ENCODE results near the gene COPS8.

The COPS8 gene

DNA sequence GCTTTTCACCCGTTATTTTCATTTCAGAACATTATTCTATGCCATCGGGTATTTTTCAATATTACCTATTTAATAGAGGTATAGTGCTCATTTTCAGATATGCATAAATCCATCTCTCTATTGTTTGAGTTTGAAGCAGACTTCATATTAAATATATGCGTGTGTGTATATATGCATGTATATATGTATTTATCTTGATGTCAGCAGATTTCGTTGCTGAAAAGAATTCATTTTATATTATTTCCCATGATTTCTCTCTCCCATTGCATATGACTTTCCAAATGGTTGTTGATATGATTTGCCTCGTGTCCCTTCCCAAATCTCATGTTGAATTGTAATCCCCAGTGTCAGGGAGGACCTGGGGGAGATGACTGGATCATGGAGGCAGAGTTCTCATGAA lies 28.6 kb upstream of the COPS8 start:
- H3K4me3 ChIP-seq (ENCODE audit: low read length in 2 of 2): no peak overlapping the region
- no peak overlapping the region for H2BK12ac ChIP-seq (ENCODE audit: low read length)
- H3K79me1 ChIP-seq (ENCODE audit: low read depth, low read length): no peaks in the 10 kb centered on the region
- H3K4me1 ChIP-seq (ENCODE audit: control insufficient read depth in 2 of 2, insufficient read depth in 1 of 2, low read depth in 1 of 2, low read length in 2 of 2): peaks cover 6 to 7% of the 10 kb centered on the region in 2 donors
- no peak overlapping the region for H2BK5ac ChIP-seq (ENCODE audit: low read length)
- no CpG with 5 or more reads among the region's 5 CpGs for WGBS, 2 donors (ENCODE audit: extremely low coverage in 2 of 2, insufficient read length in 2 of 2, insufficient replicate concordance in 1 of 2)
- H3K27ac ChIP-seq (replicated peaks; ENCODE audit: low read length): no peak overlapping the region
- no peak for DNase-seq (ENCODE audit: low spot score)
- no peak overlapping the region for H3K4me2 ChIP-seq (ENCODE audit: insufficient read depth, low read length, poor library complexity, severe bottlenecking)
- H4K8ac ChIP-seq (ENCODE audit: low read depth, low read length): no peak overlapping the region
- no peaks in the 10 kb centered on the region for H3K36me3 ChIP-seq (replicated peaks in 1 of 2; ENCODE audit: control insufficient read depth in 2 of 2, insufficient read depth in 2 of 2, low read length in 2 of 2)
- H2AK5ac ChIP-seq (ENCODE audit: low read depth, low read length): no peak overlapping the region
- no peak overlapping the region for H2AFZ ChIP-seq (ENCODE audit: low read length)
- H3K9ac ChIP-seq (ENCODE audit: low read depth, low read length, poor library complexity): no peak overlapping the region
- H2BK15ac ChIP-seq (ENCODE audit: low read length): no peak overlapping the region
- no peak overlapping the region for H2BK120ac ChIP-seq (ENCODE audit: low read depth, low read length)
- no peak overlapping the region for H3K4ac ChIP-seq (ENCODE audit: low read length)
- H3K14ac ChIP-seq (ENCODE audit: low read length): no peak overlapping the region
- no peak overlapping the region for H3K23ac ChIP-seq (ENCODE audit: low read depth, low read length, poor library complexity)
- no peaks in the 10 kb centered on the region for H3K27me3 ChIP-seq (ENCODE audit: control insufficient read depth in 3 of 3, insufficient read depth in 3 of 3, low read depth in 1 of 3, low read length in 3 of 3)
- H4K91ac ChIP-seq (ENCODE audit: low read depth, low read length, poor library complexity): no peak overlapping the region
- H3K9me3 ChIP-seq (replicated peaks in 1 of 2; ENCODE audit: control insufficient read depth in 2 of 2, insufficient read depth in 1 of 2, low read depth in 1 of 2, low read length in 2 of 2): no peaks in the 10 kb centered on the region
- H3K18ac ChIP-seq (ENCODE audit: low read length): no peak overlapping the region

GRCh38 chr2:237057893-237058300 lies 27.8 kb upstream of the COPS8 start:
- Histone ChIP-seq H2BK5ac (ENCODE audit: low read length) (no peak overlapping the region), H2AK5ac (ENCODE audit: low read depth, low read length) (no peak overlapping the region), H3K4me2 (ENCODE audit: insufficient read depth, low read length, poor library complexity, severe bottlenecking) (no peak overlapping the region), H3K18ac (ENCODE audit: low read length) (peak overlapping the region; percentile 23), H3K9me3 (replicated peaks in 1 of 2; ENCODE audit: control insufficient read depth in 2 of 2, insufficient read depth in 1 of 2, low read depth in 1 of 2, low read length in 2 of 2) (no peaks in the 10 kb centered on the region), H3K9ac (ENCODE audit: low read depth, low read length, poor library complexity) (no peak overlapping the region), H2BK120ac (ENCODE audit: low read depth, low read length) (no peak overlapping the region), H2BK12ac (ENCODE audit: low read length) (no peak overlapping the region), H3K23ac (ENCODE audit: low read depth, low read length, poor library complexity) (peak overlapping the region; percentile 47), H4K8ac (ENCODE audit: low read depth, low read length) (no peak overlapping the region), H3K36me3 (replicated peaks in 1 of 2; ENCODE audit: control insufficient read depth in 2 of 2, insufficient read depth in 2 of 2, low read length in 2 of 2) (no peaks in the 10 kb centered on the region), H3K79me1 (ENCODE audit: low read depth, low read length) (no peaks in the 10 kb centered on the region), H2AFZ (ENCODE audit: low read length) (no peak overlapping the region), H4K91ac (ENCODE audit: low read depth, low read length, poor library complexity) (no peak overlapping the region), H3K4me1 (ENCODE audit: control insufficient read depth in 2 of 2, insufficient read depth in 1 of 2, low read depth in 1 of 2, low read length in 2 of 2) (peaks cover 7 to 9% of the 10 kb centered on the region in 2 donors), H3K14ac (ENCODE audit: low read length) (no peak overlapping the region), H2BK15ac (ENCODE audit: low read length) (no peak overlapping the region), H3K27ac (replicated peaks; ENCODE audit: low read length) (no peak overlapping the region), H3K4me3 (ENCODE audit: low read length in 2 of 2) (no peak overlapping the region), H3K4ac (ENCODE audit: low read length) (no peak overlapping the region), H3K27me3 (ENCODE audit: control insufficient read depth in 3 of 3, insufficient read depth in 3 of 3, low read depth in 1 of 3, low read length in 3 of 3) (no peaks in the 10 kb centered on the region)
- no CpG with 5 or more reads among the region's 5 CpGs for WGBS, 2 donors (ENCODE audit: extremely low coverage in 2 of 2, insufficient read length in 2 of 2, insufficient replicate concordance in 1 of 2)
- DNase-seq (ENCODE audit: low spot score): no peak

GRCh38 chr2:237058423-237058822 lies 27.3 kb upstream of the COPS8 start:
- WGBS, 2 donors (ENCODE audit: extremely low coverage in 2 of 2, insufficient read length in 2 of 2, insufficient replicate concordance in 1 of 2): no CpG with 5 or more reads among the region's 11 CpGs
- H3K9me3 ChIP-seq (replicated peaks in 1 of 2; ENCODE audit: control insufficient read depth in 2 of 2, insufficient read depth in 1 of 2, low read depth in 1 of 2, low read length in 2 of 2): no peaks in the 10 kb centered on the region

GRCh38 chr2:237059155-237059875 lies 26.4 kb upstream of the COPS8 start:
- no peak overlapping the region for H2AK5ac ChIP-seq (ENCODE audit: low read depth, low read length)
- H2BK12ac ChIP-seq (ENCODE audit: low read length): no peak overlapping the region
- no peak overlapping the region for H3K4ac ChIP-seq (ENCODE audit: low read length)
- H3K9ac ChIP-seq (ENCODE audit: low read depth, low read length, poor library complexity): no peak overlapping the region
- H2AFZ ChIP-seq (ENCODE audit: low read length): no peak overlapping the region
- no peak overlapping the region for H3K18ac ChIP-seq (ENCODE audit: low read length)
- H3K36me3 ChIP-seq (replicated peaks in 1 of 2; ENCODE audit: control insufficient read depth in 2 of 2, insufficient read depth in 2 of 2, low read length in 2 of 2): no peaks in the 10 kb centered on the region
- H3K4me2 ChIP-seq (ENCODE audit: insufficient read depth, low read length, poor library complexity, severe bottlenecking): no peak overlapping the region
- no CpG with 5 or more reads among the region's 8 CpGs for WGBS, 2 donors (ENCODE audit: extremely low coverage in 2 of 2, insufficient read length in 2 of 2, insufficient replicate concordance in 1 of 2)
- H3K9me3 ChIP-seq (replicated peaks in 1 of 2; ENCODE audit: control insufficient read depth in 2 of 2, insufficient read depth in 1 of 2, low read depth in 1 of 2, low read length in 2 of 2): no peaks in the 10 kb centered on the region
- H3K79me1 ChIP-seq (ENCODE audit: low read depth, low read length): no peaks in the 10 kb centered on the region
- H2BK120ac ChIP-seq (ENCODE audit: low read depth, low read length): no peak overlapping the region
- no peak overlapping the region for H4K91ac ChIP-seq (ENCODE audit: low read depth, low read length, poor library complexity)
- no peak overlapping the region for H3K4me3 ChIP-seq (ENCODE audit: low read length in 2 of 2)
- H3K27me3 ChIP-seq (ENCODE audit: control insufficient read depth in 3 of 3, insufficient read depth in 3 of 3, low read depth in 1 of 3, low read length in 3 of 3): no peaks in the 10 kb centered on the region
- no peak overlapping the region for H2BK5ac ChIP-seq (ENCODE audit: low read length)
- no peak overlapping the region for H3K23ac ChIP-seq (ENCODE audit: low read depth, low read length, poor library complexity)
- H2BK15ac ChIP-seq (ENCODE audit: low read length): no peak overlapping the region
- H3K4me1 ChIP-seq (ENCODE audit: control insufficient read depth in 2 of 2, insufficient read depth in 1 of 2, low read depth in 1 of 2, low read length in 2 of 2): peaks cover 7 to 9% of the 10 kb centered on the region in 2 donors
- H3K14ac ChIP-seq (ENCODE audit: low read length): no peak overlapping the region
- H3K27ac ChIP-seq (replicated peaks; ENCODE audit: low read length): no peak overlapping the region
- DNase-seq (ENCODE audit: low spot score): no peak
- H4K8ac ChIP-seq (ENCODE audit: low read depth, low read length): no peak overlapping the region

More at GRCh38 chr2:237058423-237058822, 27.3 kb upstream of the COPS8 start:
- no peaks in the 10 kb centered on the region for H3K79me1 ChIP-seq (ENCODE audit: low read depth, low read length)
- no peak overlapping the region for H4K91ac ChIP-seq (ENCODE audit: low read depth, low read length, poor library complexity)
- no peak overlapping the region for H3K14ac ChIP-seq (ENCODE audit: low read length)
- no peak overlapping the region for H2BK15ac ChIP-seq (ENCODE audit: low read length)
- H3K23ac ChIP-seq (ENCODE audit: low read depth, low read length, poor library complexity): no peak overlapping the region
- H2BK120ac ChIP-seq (ENCODE audit: low read depth, low read length): no peak overlapping the region
- H3K36me3 ChIP-seq (replicated peaks in 1 of 2; ENCODE audit: control insufficient read depth in 2 of 2, insufficient read depth in 2 of 2, low read length in 2 of 2): no peaks in the 10 kb centered on the region
- H3K9ac ChIP-seq (ENCODE audit: low read depth, low read length, poor library complexity): no peak overlapping the region
- H3K4ac ChIP-seq (ENCODE audit: low read length): no peak overlapping the region
- H2AFZ ChIP-seq (ENCODE audit: low read length): no peak overlapping the region
- H3K4me2 ChIP-seq (ENCODE audit: insufficient read depth, low read length, poor library complexity, severe bottlenecking): no peak overlapping the region
- no peaks in the 10 kb centered on the region for H3K27me3 ChIP-seq (ENCODE audit: control insufficient read depth in 3 of 3, insufficient read depth in 3 of 3, low read depth in 1 of 3, low read length in 3 of 3)
- H4K8ac ChIP-seq (ENCODE audit: low read depth, low read length): no peak overlapping the region
- no peak for DNase-seq (ENCODE audit: low spot score)
- peaks cover 7 to 9% of the 10 kb centered on the region in 2 donors for H3K4me1 ChIP-seq (ENCODE audit: control insufficient read depth in 2 of 2, insufficient read depth in 1 of 2, low read depth in 1 of 2, low read length in 2 of 2)
- no peak overlapping the region for H2AK5ac ChIP-seq (ENCODE audit: low read depth, low read length)
- no peak overlapping the region for H3K27ac ChIP-seq (replicated peaks; ENCODE audit: low read length)
- no peak overlapping the region for H3K4me3 ChIP-seq (ENCODE audit: low read length in 2 of 2)
- no peak overlapping the region for H2BK12ac ChIP-seq (ENCODE audit: low read length)
- no peak overlapping the region for H2BK5ac ChIP-seq (ENCODE audit: low read length)
- H3K18ac ChIP-seq (ENCODE audit: low read length): no peak overlapping the region
